ENCODE measurements around the gene ALOX5.
"Not testable (repeated sequence)": the region's sequence is repeated elsewhere in the genome, so short reads cannot be mapped to it uniquely, and the experiment has no call there.

The ALOX5 gene

GRCh38 chr10:45468079-45468478 lies 94.1 kb downstream of the ALOX5 start:
- DNase-seq (ENCODE audit: low spot score), result no peak

GRCh38 chr10:45470098-45471012 lies 96.3 kb downstream of the ALOX5 start:
- DNase-seq (ENCODE audit: low spot score), result peak; percentile 75

GRCh38 chr10:45471059-45471458 lies 97.0 kb downstream of the ALOX5 start:
- no peak for DNase-seq (ENCODE audit: low spot score)

GRCh38 chr10:45471531-45472310 lies 97.7 kb downstream of the ALOX5 start:
- DNase-seq (ENCODE audit: low spot score), result no peak

GRCh38 chr10:45473126-45473525 lies 99.1 kb downstream of the ALOX5 start:
- no peak for DNase-seq (ENCODE audit: low spot score)

- no peak for DNase-seq (ENCODE audit: low spot score)
These were observed 102.5 kb downstream of the ALOX5 start for GRCh38 chr10:45476559-45476958.

GRCh38 chr10:45480294-45480693 lies 106.3 kb downstream of the ALOX5 start:
- no peak for DNase-seq (ENCODE audit: low spot score)

GRCh38 chr10:45481100-45481499 lies 107.1 kb downstream of the ALOX5 start:
- DNase-seq (ENCODE audit: low spot score), result not testable (repeated sequence)

GRCh38 chr10:45483002-45483401 lies 109.0 kb downstream of the ALOX5 start:
- DNase-seq (ENCODE audit: low spot score), result no peak

GRCh38 chr10:45487735-45488134 lies 113.7 kb downstream of the ALOX5 start:
- no peak for DNase-seq (ENCODE audit: low spot score)

GRCh38 chr10:45488365-45488764 lies 114.3 kb downstream of the ALOX5 start:
- no peak for DNase-seq (ENCODE audit: low spot score)

GRCh38 chr10:45490277-45490676 lies 116.3 kb downstream of the ALOX5 start:
- no peak for DNase-seq (ENCODE audit: low spot score)

GRCh38 chr10:45491061-45491460 lies 117.0 kb downstream of the ALOX5 start:
- no peak for DNase-seq (ENCODE audit: low spot score)
